Effector CD4-positive, alpha-beta T cell (primary cell): ENCODE data around the gene KRTAP5-8.
"Not testable (repeated sequence)": the region's sequence is repeated elsewhere in the genome, so short reads cannot be mapped to it uniquely, and the experiment has no call there.

Source experiments
- DNase-seq: peaks from one replicate; pipeline ENCODE4 v3.0.0-alpha.2; 2020

The KRTAP5-8 gene

DNA sequence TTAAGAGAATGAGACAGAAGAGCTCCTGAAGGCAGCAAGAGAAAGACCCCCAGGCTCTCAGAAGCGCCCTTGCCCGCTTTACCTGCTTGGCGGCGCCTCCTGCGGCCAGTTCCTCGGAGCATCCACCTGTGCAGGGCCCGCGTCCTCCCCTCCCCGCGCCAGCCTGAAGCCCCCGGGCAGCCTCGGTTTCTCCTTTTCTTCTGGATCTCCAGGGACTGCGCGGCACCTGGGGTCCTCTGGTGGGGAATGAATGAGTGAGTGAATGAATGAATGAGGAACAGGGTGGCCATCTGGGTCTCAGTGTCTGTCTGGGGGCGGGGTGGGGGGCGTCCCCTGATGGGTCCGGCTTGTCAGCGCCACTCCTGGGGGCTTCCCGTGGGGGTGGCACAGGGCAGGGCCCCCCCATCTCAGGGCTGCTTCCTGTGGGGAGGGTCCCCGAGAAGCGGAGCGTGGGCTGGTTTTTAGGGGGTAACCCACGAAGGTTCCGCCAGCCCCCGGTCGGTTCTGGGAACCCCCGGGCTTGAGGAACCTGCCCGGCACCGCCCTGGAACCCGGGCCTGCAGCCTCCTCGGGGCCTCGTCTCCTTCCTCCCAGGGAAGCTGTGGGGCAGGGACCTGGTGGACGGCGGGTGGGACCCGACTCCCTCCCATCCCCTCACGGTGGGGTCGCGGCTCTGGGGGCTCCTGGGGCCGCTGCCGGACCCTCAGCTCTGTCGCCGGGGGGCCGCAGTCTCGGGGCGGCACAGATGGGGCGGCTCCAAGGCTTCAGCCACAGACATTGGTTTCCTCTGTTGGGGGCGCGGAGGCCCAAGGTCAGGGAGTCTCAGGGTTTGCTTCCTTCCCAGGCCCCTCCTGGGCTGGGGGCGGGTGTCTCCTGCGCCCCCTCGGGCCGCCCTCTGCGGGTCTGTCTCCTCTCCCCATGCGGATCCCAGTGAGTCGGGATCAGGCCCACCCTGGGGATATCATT lies 19.0 kb upstream of the KRTAP5-8 start:
- no peak for DNase-seq

GRCh38 chr11:71519546-71519945 lies 18.3 kb upstream of the KRTAP5-8 start:
- no peak for DNase-seq

GRCh38 chr11:71525188-71525937 lies 12.5 kb upstream of the KRTAP5-8 start:
- DNase-seq, result no peak

DNA sequence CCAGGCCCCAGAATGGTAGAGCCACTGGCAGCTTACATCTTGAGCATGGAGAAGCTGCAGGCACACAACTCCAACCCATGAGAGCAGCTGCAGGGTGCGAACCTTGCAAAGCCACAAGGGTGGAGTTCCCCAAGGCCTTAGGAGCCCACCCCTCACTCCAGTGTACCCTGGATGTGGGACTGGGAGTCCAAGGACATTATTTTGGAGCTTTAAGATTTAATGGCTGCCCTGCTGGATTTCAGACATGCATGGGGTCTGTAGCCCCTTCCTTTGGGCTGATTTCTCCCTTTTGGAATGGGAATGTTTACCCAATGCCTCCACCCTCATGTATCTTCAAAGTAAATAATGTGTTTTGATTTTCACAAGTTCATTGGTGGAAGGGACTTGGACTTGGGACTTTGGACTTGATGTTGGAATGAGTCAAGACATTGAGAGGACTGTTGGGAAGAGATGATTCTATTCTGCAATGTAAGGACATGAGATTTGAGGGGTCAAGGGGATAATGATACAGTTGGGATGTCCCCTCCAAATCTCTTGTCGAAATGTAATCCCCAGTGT lies 11.8 kb upstream of the KRTAP5-8 start:
- no peak for DNase-seq

DNA sequence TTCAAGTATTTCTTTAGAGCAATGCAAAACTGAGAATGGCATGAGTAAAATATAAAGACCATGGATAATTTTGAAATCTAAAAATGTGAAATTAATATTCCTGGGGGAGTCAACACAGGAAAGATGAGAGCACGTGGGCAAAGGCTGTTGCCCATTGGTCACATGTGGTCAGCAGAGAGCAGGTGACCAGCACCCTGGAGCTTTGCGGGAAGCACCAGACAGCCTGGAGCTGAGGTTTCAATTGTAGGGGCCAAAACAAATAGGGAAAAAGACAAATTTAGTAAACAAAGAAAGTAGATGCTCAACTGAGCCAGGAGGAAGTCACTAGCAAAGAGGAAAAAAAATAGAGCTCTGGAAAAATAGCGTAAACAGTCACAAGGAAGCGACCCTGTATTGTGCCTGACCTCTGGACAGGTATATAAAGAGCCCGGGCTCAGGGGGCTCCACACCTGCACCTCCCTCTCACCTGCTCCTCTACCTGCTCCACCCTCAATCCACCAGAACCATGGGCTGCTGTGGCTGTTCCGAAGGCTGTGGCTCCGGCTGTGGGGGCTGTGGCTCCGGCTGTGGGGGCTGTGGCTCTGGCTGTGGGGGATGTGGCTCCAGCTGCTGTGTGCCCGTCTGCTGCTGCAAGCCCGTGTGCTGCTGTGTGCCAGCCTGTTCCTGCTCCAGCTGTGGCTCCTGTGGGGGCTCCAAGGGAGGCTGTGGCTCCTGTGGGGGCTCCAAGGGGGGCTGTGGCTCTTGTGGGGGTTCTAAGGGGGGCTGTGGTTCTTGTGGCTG lies 10.8 kb upstream of the KRTAP5-8 start, which contains the start of gene KRTAP5-7:
KRTAP5-7 (plus strand) TSS at position 472 of the 780 bp plus-strand sequence; CDS start at position 506, 34 bp downstream.
- DNase-seq, result not testable (repeated sequence)

GRCh38 chr11:71527576-71528210 lies 10.1 kb upstream of the KRTAP5-8 start:
- no peak for DNase-seq

DNA sequence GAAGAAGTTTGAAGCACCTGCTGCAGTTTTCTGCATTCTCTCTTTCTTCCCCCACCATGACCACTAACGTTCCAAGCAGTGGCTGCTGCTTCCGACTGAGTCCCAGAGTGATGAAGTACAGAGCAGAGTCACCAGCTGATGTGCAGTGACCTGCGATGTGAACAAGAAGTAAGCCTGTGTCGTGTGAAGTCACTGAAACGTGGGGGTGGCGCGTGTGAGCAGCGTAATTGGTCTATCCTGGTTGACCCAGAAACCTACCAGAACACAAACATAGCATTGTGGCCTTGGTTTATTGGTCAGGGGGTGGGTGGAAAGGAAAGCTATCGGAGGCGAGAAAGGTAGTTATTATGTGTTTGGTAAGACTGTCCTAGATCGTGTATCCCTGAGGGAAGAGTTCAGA lies 7.2 kb upstream of the KRTAP5-8 start:
- DNase-seq, result no peak

- no peak for DNase-seq
These were observed 5.7 kb upstream of the KRTAP5-8 start for GRCh38 chr11:71532036-71532610.

- not testable (repeated sequence) for DNase-seq
These were observed 2.9 kb upstream of the KRTAP5-8 start for GRCh38 chr11:71534711-71535608.

- DNase-seq, result no peak
These were observed 2.0 kb upstream of the KRTAP5-8 start for GRCh38 chr11:71535825-71536224.

GRCh38 chr11:71537537-71537936 lies 288 bp upstream of the KRTAP5-8 start:
- no peak for DNase-seq

DNA sequence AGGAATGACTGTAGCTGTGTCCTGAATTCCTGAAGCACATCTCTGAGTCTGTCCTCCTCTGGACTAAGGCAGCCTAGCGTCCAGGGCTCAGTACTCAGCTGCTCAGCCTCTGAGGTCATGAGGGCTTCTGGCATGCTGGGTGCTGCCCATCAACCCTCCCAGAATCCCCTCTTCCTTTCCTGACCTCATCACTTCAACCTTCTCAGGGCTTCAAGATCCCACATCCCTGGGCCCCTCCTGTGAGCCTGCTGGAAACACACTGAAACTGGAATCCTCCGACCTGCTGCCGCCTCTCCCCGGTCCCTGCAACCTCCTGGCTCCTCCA lies 803 bp downstream of the KRTAP5-8 start:
- DNase-seq, result no peak

GRCh38 chr11:71539017-71539416 lies 1.2 kb downstream of the KRTAP5-8 start:
- DNase-seq, result no peak

- DNase-seq, result not testable (repeated sequence)
These were observed 2.1 kb downstream of the KRTAP5-8 start for GRCh38 chr11:71539971-71540370.

GRCh38 chr11:71540521-71541304 lies 2.9 kb downstream of the KRTAP5-8 start:
- DNase-seq, result not testable (repeated sequence)

GRCh38 chr11:71542382-71542781 lies 4.6 kb downstream of the KRTAP5-8 start:
- no peak for DNase-seq

DNA sequence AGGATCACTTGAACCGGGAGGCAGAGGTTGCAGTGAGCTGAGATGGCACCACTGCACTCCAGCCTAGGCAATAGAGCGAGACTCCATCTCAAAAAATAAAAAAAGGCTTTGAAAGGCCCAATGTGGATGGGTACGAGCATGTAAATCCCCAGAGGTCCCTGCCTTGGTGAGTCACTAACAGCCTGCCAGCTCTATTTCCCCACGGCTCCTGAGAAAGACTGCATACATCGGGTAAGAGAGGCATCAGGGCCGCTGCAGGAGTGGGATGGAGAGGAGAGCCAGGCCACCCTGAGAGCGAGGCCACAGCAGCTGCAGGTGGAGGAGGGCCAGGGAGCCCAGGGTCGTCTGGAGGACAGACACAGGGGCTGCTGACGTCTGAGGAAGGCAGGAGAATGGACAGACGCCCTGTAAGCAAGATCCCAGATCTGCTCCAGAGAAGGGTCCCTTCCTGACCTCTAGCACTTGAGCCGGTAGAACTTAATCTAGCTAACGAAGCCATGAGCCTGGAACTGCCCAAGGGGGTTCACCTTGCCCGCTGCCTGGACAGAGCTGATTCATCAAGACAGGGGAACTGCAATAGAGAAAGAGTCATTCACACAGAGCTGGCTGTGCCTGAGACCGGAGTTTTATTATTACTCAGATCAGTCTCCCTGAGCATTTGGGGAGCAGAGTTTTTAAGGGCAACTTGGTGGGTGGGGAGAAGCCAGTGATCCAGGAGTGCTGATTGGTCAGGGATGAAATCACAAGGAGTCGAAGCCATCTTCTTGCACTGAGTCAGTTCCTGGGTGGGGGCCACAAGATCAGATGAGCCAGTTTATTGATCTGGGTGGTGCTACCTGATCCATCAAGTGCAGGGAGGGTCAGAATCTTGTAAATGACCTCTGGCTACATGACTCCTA lies 5.3 kb downstream of the KRTAP5-8 start:
- DNase-seq, result no peak

- no peak for DNase-seq
These were observed 6.0 kb downstream of the KRTAP5-8 start for GRCh38 chr11:71543866-71544265.
